ENCODE measurements around the gene EFHC1. TPM values are rescaled to one million over a fixed set of nuclear protein-coding genes. Genes with fewer than 3 reads are reported as not detected.

Gene EFHC1
- total and polyA plus RNA-seq, 2 donors from 2014 or later, result 25.4 to 33.9 TPM

GRCh38 chr6:52543729-52544601, 123.8 kb downstream of the EFHC1 start:
- Histone ChIP-seq H3K27me3 (ENCODE audit: control insufficient read depth, insufficient read depth, low read length) (no peaks in the 10 kb centered on the region), H3K4me3 (ENCODE audit: low read length in 3 of 3) (no peak overlapping the region), H3K9ac (ENCODE audit: low read length in 3 of 3) (no peak overlapping the region), H3K36me3 (ENCODE audit: control insufficient read depth in 2 of 3, insufficient read depth in 3 of 3, low read length in 3 of 3) (no peaks in the 10 kb centered on the region), H3K4me1 (ENCODE audit: control insufficient read depth in 2 of 3, insufficient read depth in 2 of 3, low read depth in 1 of 3, low read length in 3 of 3) (peaks cover 0 to 10% (median 0%) of the 10 kb centered on the region in 3 donors), H3K27ac (ENCODE audit: low read depth in 2 of 2, low read length in 2 of 2) (peak overlapping the region; percentile 26 to 42), H3K9me3 (ENCODE audit: control insufficient read depth in 2 of 3, insufficient read depth in 1 of 3, low read length in 3 of 3) (no peaks in the 10 kb centered on the region)
- DNase-seq (peak in 2 of 5 donors; percentile 24 to 74), FAIRE-seq (no peak)
- no peak for TF ChIP-seq CTCF (IDR thresholded peaks at IDR 0.05; ENCODE audit: borderline replicate concordance, extremely low read depth, insufficient read depth)
- intact Hi-C loops (cut with DNase I), result no loop called here

- H3K4me1 ChIP-seq (ENCODE audit: control insufficient read depth in 2 of 3, insufficient read depth in 2 of 3, low read depth in 1 of 3, low read length in 3 of 3), result peaks cover 0 to 11% (median 0%) of the 10 kb centered on the region in 3 donors
- TF ChIP-seq CTCF (IDR thresholded peaks at IDR 0.05; ENCODE audit: borderline replicate concordance, extremely low read depth, insufficient read depth), result no peak
- no peak overlapping the region for H3K27ac ChIP-seq (ENCODE audit: low read depth in 2 of 2, low read length in 2 of 2)
These were observed 124.7 kb downstream of the EFHC1 start for GRCh38 chr6:52544602-52545405.

GRCh38 chr6:52545406-52546119, 125.4 kb downstream of the EFHC1 start:
- Histone ChIP-seq H3K9ac (ENCODE audit: low read length in 3 of 3) (no peak overlapping the region), H3K27ac (ENCODE audit: low read depth in 2 of 2, low read length in 2 of 2) (no peak overlapping the region), H3K4me1 (ENCODE audit: control insufficient read depth in 2 of 3, insufficient read depth in 2 of 3, low read depth in 1 of 3, low read length in 3 of 3) (peaks cover 0 to 15% (median 1%) of the 10 kb centered on the region in 3 donors), H3K27me3 (ENCODE audit: control insufficient read depth, insufficient read depth, low read length) (no peaks in the 10 kb centered on the region), H3K36me3 (ENCODE audit: control insufficient read depth in 2 of 3, insufficient read depth in 3 of 3, low read length in 3 of 3) (no peaks in the 10 kb centered on the region), H3K9me3 (ENCODE audit: control insufficient read depth in 2 of 3, insufficient read depth in 1 of 3, low read length in 3 of 3) (no peaks in the 10 kb centered on the region), H3K4me3 (ENCODE audit: low read length in 3 of 3) (no peak overlapping the region)
- intact Hi-C loops (cut with DNase I), result no loop called here
- no peak for TF ChIP-seq CTCF (IDR thresholded peaks at IDR 0.05; ENCODE audit: borderline replicate concordance, extremely low read depth, insufficient read depth)
- DNase-seq, result no peak
- no peak for FAIRE-seq

More at GRCh38 chr6:52544602-52545405, 124.7 kb downstream of the EFHC1 start:
- Histone ChIP-seq H3K27me3 (ENCODE audit: control insufficient read depth, insufficient read depth, low read length) (no peaks in the 10 kb centered on the region), H3K9ac (ENCODE audit: low read length in 3 of 3) (no peak overlapping the region), H3K9me3 (ENCODE audit: control insufficient read depth in 2 of 3, insufficient read depth in 1 of 3, low read length in 3 of 3) (no peaks in the 10 kb centered on the region), H3K36me3 (ENCODE audit: control insufficient read depth in 2 of 3, insufficient read depth in 3 of 3, low read length in 3 of 3) (no peaks in the 10 kb centered on the region), H3K4me3 (ENCODE audit: low read length in 3 of 3) (no peak overlapping the region)
- DNase-seq, result no peak
- FAIRE-seq, result no peak
- intact Hi-C loops (cut with DNase I), result no loop called here

Data from kidney (tissue), 14 donors.